ENCODE results near the gene GLI1.

DNA sequence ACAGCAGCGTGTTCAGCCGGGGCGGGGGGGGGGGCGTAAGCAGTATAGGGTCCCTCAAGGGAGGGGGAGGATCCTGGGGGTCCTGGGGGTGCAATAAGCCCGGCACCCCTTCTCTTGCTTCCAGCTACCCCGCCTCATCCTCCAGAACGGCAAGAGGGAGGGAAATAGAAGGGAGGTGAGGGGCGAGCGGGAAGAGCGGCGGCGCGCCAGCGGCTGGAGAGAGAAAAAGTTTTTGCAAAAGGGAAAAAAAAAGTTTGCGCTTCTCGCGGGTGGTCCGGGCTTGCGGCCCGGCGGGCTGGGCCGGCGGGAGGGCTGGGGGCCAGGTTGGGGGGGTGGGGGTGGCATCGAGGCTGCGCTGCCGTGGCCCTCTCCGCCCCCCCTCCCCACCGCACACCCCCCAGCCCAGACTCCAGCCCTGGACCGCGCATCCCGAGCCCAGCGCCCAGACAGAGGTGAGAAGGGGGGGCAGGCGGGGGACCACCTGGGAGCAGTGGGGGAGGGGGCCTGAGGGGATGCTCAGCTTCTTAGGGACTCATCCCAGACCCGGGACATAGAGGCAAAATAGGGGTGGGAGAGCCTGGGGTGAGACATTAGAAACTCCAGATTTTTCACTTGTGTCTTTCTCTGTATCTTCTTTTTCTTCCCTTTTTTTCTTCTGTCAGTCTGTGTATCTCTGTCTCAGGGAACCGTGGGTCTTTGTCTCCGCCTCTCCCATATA, at the start of gene GLI1:
- TF ChIP-seq CTCF (conservative IDR thresholded peaks at IDR 0.05 in 1 of 2, IDR thresholded peaks at IDR 0.05 in 1 of 2; ENCODE audit: low read depth in 1 of 2, low read length in 2 of 2) (no peak), EZH2 (IDR thresholded peaks at IDR 0.05; ENCODE audit: low read length, missing control alignments) (no peak)

Measured in fibroblast of lung (primary cell).